K562 (cell line): ENCODE data around the gene KCNMB3.

Experiments used
- ARHGAP35 ChIP-seq: fragments of 450-650 bp; IDR thresholded peaks from 2 replicates; pipeline ENCODE4 v1.6.1; 2018; ENCODE audit not compliant: partially characterized antibody
- CTCF ChIP-seq, 3 experiments: IDR thresholded peaks in 2 of 3; conservative IDR thresholded peaks in 1 of 3; 2 replicates each; pipeline ENCODE4 v1.5.1; 2011 to 2012; ENCODE audit warnings: low read length in 3 of 3, mild to moderate bottlenecking in 3 of 3, control low read depth in 2 of 3, improper control_type of control experiment in 1 of 3, inconsistent platforms in 1 of 3, low read depth in 1 of 3, mixed read lengths in 1 of 3, moderate library complexity in 1 of 3; ENCODE audit not compliant: insufficient read depth in 2 of 3
- EP300 ChIP-seq: IDR thresholded peaks from 2 replicates; pipeline ENCODE4 v1.6.1; 2012; ENCODE audit warnings: low read length, improper control_type of control experiment
- ETS1 ChIP-seq: conservative IDR thresholded peaks from 2 replicates; pipeline ENCODE4 v1.6.1; 2011; ENCODE audit warnings: low read depth, mild to moderate bottlenecking, low read length; ENCODE audit not compliant: control insufficient read depth
- GTF2F1 ChIP-seq: IDR thresholded peaks from 2 replicates; pipeline ENCODE4 v1.6.1; 2011; ENCODE audit warnings: low read depth, low read length, improper control_type of control experiment
- HNRNPUL1 ChIP-seq: fragments of 200-400 bp; formaldehyde crosslinking; IDR thresholded peaks from 2 replicates; pipeline ENCODE4 v1.6.1; 2017; ENCODE audit warnings: low read length
- MXI1 ChIP-seq: IDR thresholded peaks from 2 replicates; pipeline ENCODE4 v1.6.1; 2011; ENCODE audit warnings: low read depth, mild to moderate bottlenecking, improper control_type of control experiment, low read length
- NR2C2 ChIP-seq, 2 experiments: fragments of 200-800 bp in 1 of 2; sonication (Bioruptor generic) in 1 of 2; sonication (generic) in 1 of 2; formaldehyde crosslinking in 1 of 2; IDR thresholded peaks; 2 replicates each; pipeline versions ENCODE4 v1.6.1 to v1.8.0; 2016 to 2022; ENCODE audit warnings: mild to moderate bottlenecking in 1 of 2, missing compliant biosample characterization in 1 of 2, missing genetic modification characterization in 1 of 2, missing genetic modification reagents in 1 of 2
- POLR2AphosphoS5 ChIP-seq: IDR thresholded peaks from 2 replicates; pipeline ENCODE4 v1.6.1; 2011; ENCODE audit warnings: mild to moderate bottlenecking, low read depth, low read length, moderate library complexity; ENCODE audit not compliant: control insufficient read depth, insufficient read depth
- RBM39 ChIP-seq: fragments of 200-400 bp; formaldehyde crosslinking; optimal IDR thresholded peaks from 2 replicates; pipeline ENCODE3; 2018; ENCODE audit warnings: low read depth, low read length
- TCF7L2 ChIP-seq: fragments of 150-350 bp; IDR thresholded peaks from 2 replicates; pipeline ENCODE4 v1.6.1; 2016; ENCODE audit warnings: low read depth, mild to moderate bottlenecking, low read length, moderate library complexity
- ZBTB7A ChIP-seq: IDR thresholded peaks from 2 replicates; pipeline ENCODE4 v1.6.1; 2011; ENCODE audit warnings: low read depth, mild to moderate bottlenecking, low read length, moderate library complexity, borderline replicate concordance; ENCODE audit not compliant: control insufficient read depth
- ZNF584 ChIP-seq: fragments of 200-800 bp; sonication (Bioruptor generic); IDR thresholded peaks from 2 replicates; pipeline ENCODE4 v1.6.1; 2016; ENCODE audit warnings: low read depth, mild to moderate bottlenecking, missing genetic modification characterization, missing compliant biosample characterization
- ZNF639 ChIP-seq, 2 experiments: fragments of 200-800 bp in 1 of 2; sonication (Bioruptor generic) in 1 of 2; sonication (generic) in 1 of 2; formaldehyde crosslinking in 1 of 2; IDR thresholded peaks in 1 of 2; conservative IDR thresholded peaks in 1 of 2; 2 replicates each; pipeline versions ENCODE4 v1.5.0 to v1.6.1; 2016 to 2020; ENCODE audit warnings: missing compliant biosample characterization in 1 of 2, missing genetic modification characterization in 1 of 2, missing genetic modification reagents in 1 of 2

GRCh38 chr3:179234199-179234598, 16.7 kb downstream of the KCNMB3 start:
- TF ChIP-seq CTCF (IDR thresholded peaks at IDR 0.05 in 2 of 3, conservative IDR thresholded peaks at IDR 0.05 in 1 of 3; ENCODE audit: insufficient read depth in 2 of 3, low read depth in 1 of 3, low read length in 3 of 3) (no peak), HNRNPUL1 (no peak), ZNF639 (CRISPR knock-in tag; conservative IDR thresholded peaks at IDR 0.05 in 1 of 2, IDR thresholded peaks at IDR 0.05 in 1 of 2) (no peak), ZNF584 (CRISPR knock-in tag) (no peak), POLR2AphosphoS5 (no peak), ETS1 (no peak), RBM39 (no peak), TCF7L2 (no peak), MXI1 (no peak), GTF2F1 (no peak), EP300 (no peak), ZBTB7A (no peak), ARHGAP35 (no peak), NR2C2 (CRISPR knock-in tag; IDR thresholded peaks at IDR 0.05) (no peak), NR2C2 (tag; IDR thresholded peaks at IDR 0.05) (no peak)
